RCC 7860 (cell line): ENCODE results near the gene SPDEF.

Experiments used
- DNase-seq: peaks from one replicate; pipeline ENCODE4 v3.0.0-alpha.2; 2015; ENCODE audit warnings: low spot score
- FAIRE-seq: peaks from 2 replicates; lab custom pipeline; 2012; peaks lifted over from hg19 to GRCh38; lab: Jason Lieb, UNC

SPDEF gene

GRCh38 chr6:34490390-34491090, 65.6 kb downstream of the SPDEF start:
- DNase-seq (no peak), FAIRE-seq (no peak)

GRCh38 chr6:34489207-34489805, 66.8 kb downstream of the SPDEF start:
- FAIRE-seq, result no peak

More at GRCh38 chr6:34489207-34489805, 66.8 kb downstream of the SPDEF start:
- no peak for DNase-seq
